Spleen (tissue), 7 donors: ENCODE measurements around the gene SIK1.
"Not testable (repeated sequence)": the region's sequence is repeated elsewhere in the genome, so short reads cannot be mapped to it uniquely, and the experiment has no call there.

ENCODE experiments used
- CTCF ChIP-seq, 11 experiments: fragments of 200-600 bp in 7 of 11; fragments of 450-650 bp in 4 of 11; sonication (generic) in 4 of 11; IDR thresholded peaks in 8 of 11; conservative IDR thresholded peaks in 3 of 11; 1 replicate in 7 of 11; 2 replicates in 4 of 11; pipeline versions ENCODE4 v1.4.0 to v1.8.0; 2016 to 2021; ENCODE audit warnings: antibody characterized with exemption in 11 of 11, inconsistent platforms in 4 of 11, mild to moderate bottlenecking in 1 of 11
- POLR2A ChIP-seq, 3 donors: fragments of 450-650 bp; IDR thresholded peaks; one replicate each; pipeline ENCODE4 v1.5.1; 2017; ENCODE audit warnings: antibody characterized with exemption in 3 of 3, mild to moderate bottlenecking in 1 of 3
- POLR2AphosphoS5 ChIP-seq, 3 donors: sonication (generic); formaldehyde crosslinking; IDR thresholded peaks; one replicate each; pipeline ENCODE4 v1.5.1; 2017; ENCODE audit warnings: antibody characterized with exemption in 3 of 3
- donor health status: DM: no; HTN: no; CAD: no; lungs with moderate emphysema.
- donor health status: DM: no; HTN: no; CAD: no.
- donor health status: DM: no; HTN: no; CAD: no.

- not testable (repeated sequence) for TF ChIP-seq POLR2A (IDR thresholded peaks at IDR 0.05); CTCF (IDR thresholded peaks at IDR 0.05 in 8 of 11, conservative IDR thresholded peaks at IDR 0.05 in 3 of 11); POLR2AphosphoS5 (IDR thresholded peaks at IDR 0.05)
Observed at GRCh38 chr21:43427242-43427559, 270 bp upstream of the SIK1 start.
